KMS-11 (cell line): ENCODE results near the gene SLC1A7.

Experiments
- H2AFZ ChIP-seq: fragments of 200-600 bp; sonication (generic); 2 replicates; pipeline ENCODE4 v1.6.1; 2016; ENCODE audit warnings: antibody characterized with exemption, mixed run types, low read depth
- H3K27ac ChIP-seq: fragments of 200-600 bp; sonication (generic); 2 replicates; pipeline ENCODE4 v1.6.1; 2016; ENCODE audit warnings: mild to moderate bottlenecking, mixed run types
- H3K27me3 ChIP-seq: fragments of 200-600 bp; sonication (generic); 2 replicates; pipeline ENCODE4 v1.6.1; 2017; ENCODE audit warnings: mild to moderate bottlenecking, low read depth, mixed run types, moderate library complexity; ENCODE audit not compliant: insufficient read depth
- H3K36me3 ChIP-seq: fragments of 200-600 bp; sonication (generic); 2 replicates; pipeline ENCODE4 v1.6.1; 2017; ENCODE audit warnings: mild to moderate bottlenecking, mixed run types; ENCODE audit not compliant: insufficient read depth
- H3K4me1 ChIP-seq: fragments of 200-600 bp; sonication (generic); 2 replicates; pipeline ENCODE4 v1.6.1; 2016; ENCODE audit warnings: mild to moderate bottlenecking, low read depth, mixed run types; ENCODE audit not compliant: poor library complexity, severe bottlenecking
- H3K4me2 ChIP-seq: fragments of 200-600 bp; sonication (generic); 2 replicates; pipeline ENCODE4 v1.7.0; 2016; ENCODE audit warnings: mild to moderate bottlenecking, mixed run types
- H3K4me3 ChIP-seq: fragments of 200-600 bp; sonication (generic); IDR thresholded peaks from 2 replicates; pipeline ENCODE4 v1.6.1; 2017; ENCODE audit warnings: low read depth, low read length, mixed read lengths; ENCODE audit not compliant: insufficient read depth
- H3K79me2 ChIP-seq: fragments of 200-600 bp; sonication (generic); 2 replicates; pipeline ENCODE4 v1.6.1; 2016; ENCODE audit warnings: low read depth, mixed run types; ENCODE audit not compliant: insufficient read depth
- H3K9ac ChIP-seq: fragments of 200-600 bp; sonication (generic); 2 replicates; pipeline ENCODE4 v1.6.1; 2016; ENCODE audit warnings: mild to moderate bottlenecking, mixed run types
- H4K20me1 ChIP-seq: fragments of 200-600 bp; sonication (generic); 2 replicates; pipeline ENCODE4 v1.6.1; 2016; ENCODE audit warnings: mild to moderate bottlenecking, mixed run types; ENCODE audit not compliant: insufficient read depth
- CTCF ChIP-seq: fragments of 200-600 bp; sonication (generic); conservative IDR thresholded peaks from 2 replicates; pipeline ENCODE4 v1.6.1; 2017; ENCODE audit warnings: low read depth, mild to moderate bottlenecking, antibody characterized with exemption, low read length, moderate library complexity, mixed read lengths

The SLC1A7 gene

GRCh38 chr1:53160924-53161378 is 18.5 kb upstream of the SLC1A7 start:
- H3K27me3 ChIP-seq, result no peaks in the 10 kb centered on the region
- H4K20me1 ChIP-seq, result no peaks in the 10 kb centered on the region
- no peaks in the 10 kb centered on the region for H3K36me3 ChIP-seq
- no peak for TF ChIP-seq CTCF
- no peak overlapping the region for H3K27ac ChIP-seq
- H3K4me1 ChIP-seq, result no peaks in the 10 kb centered on the region
- H2AFZ ChIP-seq, result no peak overlapping the region
- H3K9ac ChIP-seq, result no peak overlapping the region
- H3K4me3 ChIP-seq, result no peak overlapping the region
- no peak overlapping the region for H3K4me2 ChIP-seq
- H3K79me2 ChIP-seq, result no peaks in the 10 kb centered on the region

- Histone ChIP-seq H3K4me1 (no peaks in the 10 kb centered on the region), H3K4me3 (no peak overlapping the region), H3K27ac (no peak overlapping the region), H2AFZ (no peak overlapping the region), H3K9ac (no peak overlapping the region), H3K79me2 (no peaks in the 10 kb centered on the region), H4K20me1 (no peaks in the 10 kb centered on the region), H3K4me2 (no peak overlapping the region), H3K27me3 (no peaks in the 10 kb centered on the region), H3K36me3 (no peaks in the 10 kb centered on the region)
- no peak for TF ChIP-seq CTCF
Measured at GRCh38 chr1:53158900-53159299, 16.5 kb upstream of the SLC1A7 start.

- no peak overlapping the region for H2AFZ ChIP-seq
- no peaks in the 10 kb centered on the region for H3K27me3 ChIP-seq
- H3K36me3 ChIP-seq, result no peaks in the 10 kb centered on the region
Measured at GRCh38 chr1:53156783-53157182, 14.3 kb upstream of the SLC1A7 start.

GRCh38 chr1:53155945-53156344 is 13.5 kb upstream of the SLC1A7 start:
- H3K27ac ChIP-seq, result no peak overlapping the region

More at GRCh38 chr1:53156783-53157182, 14.3 kb upstream of the SLC1A7 start:
- no peaks in the 10 kb centered on the region for H3K4me1 ChIP-seq
- H3K4me3 ChIP-seq, result no peak overlapping the region
- no peaks in the 10 kb centered on the region for H3K79me2 ChIP-seq
- TF ChIP-seq CTCF, result no peak
- H4K20me1 ChIP-seq, result no peaks in the 10 kb centered on the region
- no peak overlapping the region for H3K27ac ChIP-seq
- H3K4me2 ChIP-seq, result no peak overlapping the region
- H3K9ac ChIP-seq, result no peak overlapping the region

More at GRCh38 chr1:53155945-53156344, 13.5 kb upstream of the SLC1A7 start:
- H3K9ac ChIP-seq, result no peak overlapping the region
- no peak for TF ChIP-seq CTCF
- H3K4me1 ChIP-seq, result no peaks in the 10 kb centered on the region
- no peak overlapping the region for H3K4me2 ChIP-seq
- H3K4me3 ChIP-seq, result no peak overlapping the region
- no peak overlapping the region for H2AFZ ChIP-seq
- no peaks in the 10 kb centered on the region for H3K27me3 ChIP-seq
- H3K79me2 ChIP-seq, result no peaks in the 10 kb centered on the region
- H4K20me1 ChIP-seq, result no peaks in the 10 kb centered on the region
- no peaks in the 10 kb centered on the region for H3K36me3 ChIP-seq
